CD4-positive, alpha-beta T cell treated with Interleukin-1 beta for 1 hour (primary cell): Measurements from ENCODE around the gene SUGCT.
A peak's percentile ranks its signal among the peaks of the same experiment; 100 is the strongest.
"Not testable (repeated sequence)": the region's sequence is repeated elsewhere in the genome, so short reads cannot be mapped to it uniquely, and the experiment has no call there.

ENCODE experiments used
- DNase-seq, 2 donors: peaks; one replicate each; pipeline ENCODE4 v3.0.0-alpha.2; 2020 to 2022

Gene SUGCT

GRCh38 chr7:40134428-40135316 lies at the start of gene SUGCT, which contains the start of gene MPLKIP:
Gene SUGCT (plus strand): TSS chr7:40135005.
Gene MPLKIP (minus strand): TSS chr7:40134622. CDS start chr7:40134567, 55 bp downstream.
- peak; percentile 87 to 89 for DNase-seq

DNA sequence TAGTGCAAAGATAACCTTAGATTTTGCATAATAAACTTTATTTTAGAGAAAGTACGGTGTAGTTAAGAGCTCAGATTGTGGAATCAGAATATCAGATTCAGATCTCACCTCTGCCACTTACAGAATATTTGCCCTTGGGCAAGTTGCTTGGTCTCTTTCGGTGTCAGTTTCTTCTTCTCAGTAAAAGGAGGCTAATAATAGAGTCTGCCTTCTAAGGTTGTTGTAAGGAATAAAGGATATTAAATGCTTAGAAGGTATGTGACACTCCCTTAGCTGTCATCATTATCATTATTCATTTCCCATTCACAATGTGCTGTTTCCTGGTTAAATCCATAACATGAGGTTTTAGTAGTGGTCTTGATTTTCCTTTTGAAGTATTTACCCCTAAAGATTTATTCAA lies 42.6 kb upstream of the SUGCT start:
- no peak for DNase-seq

DNA sequence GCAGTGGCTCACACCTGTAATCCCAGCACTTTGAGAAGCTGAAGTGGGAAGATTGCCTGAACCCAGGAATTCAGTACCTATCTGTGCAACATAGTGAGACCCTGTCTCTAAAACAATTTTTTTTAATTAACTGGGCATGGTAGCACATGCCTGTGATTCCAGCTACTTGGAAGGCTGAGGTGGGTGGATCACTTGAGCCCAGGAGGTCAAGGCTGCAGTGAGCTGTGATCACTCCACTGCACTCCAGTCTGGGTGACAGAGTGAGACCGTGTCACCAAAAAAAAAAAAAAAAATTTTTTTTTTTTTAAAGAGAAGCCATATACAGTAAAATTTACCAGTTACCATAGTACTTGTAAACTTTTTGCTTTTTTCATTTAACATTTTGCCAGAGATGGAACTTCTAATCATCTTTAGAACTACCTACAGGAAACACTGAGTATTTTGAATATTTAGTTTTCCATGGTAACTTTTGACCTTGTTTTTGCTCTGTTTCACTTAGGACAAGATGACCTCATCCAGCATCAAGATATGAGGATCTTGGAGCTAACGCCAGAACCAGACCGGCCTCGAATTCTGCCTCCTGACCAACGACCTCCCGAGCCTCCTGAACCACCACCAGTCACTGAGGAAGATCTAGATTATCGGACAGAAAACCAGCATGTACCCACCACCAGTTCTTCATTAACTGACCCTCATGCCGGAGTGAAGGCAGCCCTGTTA lies 41.0 kb upstream of the SUGCT start:
- DNase-seq = no peak

DNA sequence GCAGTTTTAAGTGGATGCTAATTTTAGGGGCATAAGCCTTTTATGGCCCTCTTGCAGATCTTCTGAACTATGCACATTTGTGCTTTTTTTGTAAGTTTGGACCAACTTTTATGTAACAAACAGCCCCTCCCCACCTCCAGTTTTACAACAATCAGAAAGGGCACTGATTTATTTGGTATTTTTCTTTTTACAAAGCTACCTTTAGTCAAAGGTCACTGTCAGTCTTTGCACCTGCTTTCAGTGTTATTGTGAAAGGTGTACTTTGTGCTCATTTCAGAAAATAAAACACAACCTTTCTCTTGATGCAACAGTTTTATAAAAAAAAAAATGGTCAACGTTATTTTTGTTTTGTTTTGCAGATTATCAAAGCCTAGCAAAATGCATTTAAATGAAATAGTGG lies 39.6 kb upstream of the SUGCT start:
- no peak for DNase-seq

GRCh38 chr7:40095695-40096327 lies 39.0 kb upstream of the SUGCT start:
- DNase-seq = no peak

DNA sequence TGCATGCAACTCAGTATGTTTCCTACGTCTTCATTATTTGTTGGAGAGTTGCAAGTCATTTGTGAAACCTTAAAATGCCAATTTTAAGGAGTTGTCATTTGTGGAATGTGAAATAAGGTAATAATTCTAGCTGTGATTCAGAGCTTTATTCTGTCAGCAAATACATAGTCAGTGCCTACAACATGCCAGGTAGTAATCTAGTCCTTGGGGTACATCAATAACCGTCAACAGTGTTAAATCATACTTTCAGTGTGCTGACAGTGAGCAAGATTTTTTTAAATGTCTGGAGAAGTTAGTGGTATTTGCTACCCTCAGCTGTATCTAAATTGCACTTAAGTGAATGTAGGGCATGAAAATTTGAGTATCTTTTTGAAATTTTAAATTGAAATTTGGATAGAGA lies 37.1 kb upstream of the SUGCT start:
- no peak for DNase-seq

GRCh38 chr7:40098810-40099209 lies 36.0 kb upstream of the SUGCT start:
- no peak for DNase-seq

- DNase-seq = no peak
Measured at GRCh38 chr7:40099837-40100236, 35.0 kb upstream of the SUGCT start.

DNA sequence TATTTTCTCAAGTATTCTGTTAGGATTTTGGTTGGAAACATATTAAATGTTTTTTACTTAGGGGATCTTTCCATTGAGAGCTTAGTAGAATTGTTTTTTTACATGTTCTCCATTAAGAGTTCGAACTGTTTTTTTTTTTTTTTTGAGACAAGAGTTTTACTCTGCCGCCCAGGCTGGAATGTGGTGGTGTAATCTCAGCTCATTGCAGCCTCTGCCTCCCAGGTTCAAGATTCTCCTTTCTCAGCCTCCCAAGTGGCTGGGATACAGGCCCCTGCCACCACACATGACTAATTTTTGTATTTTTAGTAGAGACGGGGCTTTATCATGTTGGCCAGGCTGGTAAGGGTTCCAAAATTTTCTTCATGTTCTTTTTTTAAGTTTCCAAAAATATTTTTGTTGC lies 33.6 kb upstream of the SUGCT start:
- no peak for DNase-seq

- no peak for DNase-seq
Measured at GRCh38 chr7:40102897-40103296, 31.9 kb upstream of the SUGCT start.

GRCh38 chr7:40105879-40106473 lies 28.8 kb upstream of the SUGCT start:
- DNase-seq = no peak

DNA sequence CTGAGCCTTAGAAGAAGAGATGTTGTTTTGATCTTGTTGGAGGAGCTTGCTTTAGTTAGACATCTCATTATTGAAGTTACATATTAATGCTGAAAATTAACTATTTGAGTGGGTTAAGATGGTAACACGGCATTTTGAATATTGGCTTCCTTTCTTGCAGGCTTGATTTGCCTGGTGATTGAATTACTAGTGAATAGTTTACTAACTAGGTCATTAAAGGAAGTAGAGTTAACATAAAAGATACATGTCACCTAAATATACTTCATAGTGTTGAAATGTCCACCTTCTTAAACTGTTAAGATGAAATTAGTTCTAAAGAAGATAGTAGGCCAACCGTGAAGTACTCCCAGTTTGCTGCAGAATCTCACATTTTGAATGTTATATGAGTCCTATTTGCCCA lies 18.9 kb upstream of the SUGCT start:
- DNase-seq = no peak

DNA sequence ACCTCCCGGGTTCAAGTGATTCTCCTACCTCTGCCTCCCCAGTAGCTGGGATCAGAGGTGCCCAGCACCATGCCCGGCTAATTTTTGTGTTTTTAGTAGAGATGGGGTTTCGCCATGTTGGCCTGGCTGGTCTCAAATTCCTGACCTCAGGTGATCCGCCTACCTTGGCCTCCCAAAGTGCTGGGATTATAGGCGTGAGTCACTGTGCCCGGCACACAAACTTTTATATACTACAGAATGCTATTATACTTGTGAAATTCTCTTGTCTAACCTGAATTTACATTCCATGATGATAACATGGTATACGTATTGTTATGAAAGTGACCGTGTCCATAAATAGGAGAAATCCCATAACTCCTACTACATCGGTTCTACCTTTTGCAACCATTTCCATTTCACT lies 17.6 kb upstream of the SUGCT start:
- not testable (repeated sequence) for DNase-seq

DNA sequence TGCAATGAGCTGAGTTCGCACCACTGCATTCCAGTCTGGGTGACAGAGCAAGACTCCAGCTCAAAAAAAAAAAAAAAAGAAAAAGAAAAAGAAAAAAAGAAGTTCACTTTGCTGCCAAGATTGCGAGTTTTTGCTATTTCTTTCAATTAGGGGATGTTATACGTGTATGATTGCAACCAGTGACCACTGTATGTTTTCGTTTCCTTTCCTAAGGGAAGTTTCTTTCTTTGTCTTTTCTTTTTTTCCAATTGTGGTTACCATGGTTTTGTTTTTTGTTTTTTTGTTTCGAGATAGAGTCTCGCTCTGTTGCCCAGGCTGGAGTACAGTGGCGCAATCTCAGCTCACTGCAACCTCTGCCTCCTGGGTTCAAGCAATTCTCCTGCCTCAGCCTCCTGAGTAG lies 16.6 kb upstream of the SUGCT start:
- not testable (repeated sequence) for DNase-seq

DNA sequence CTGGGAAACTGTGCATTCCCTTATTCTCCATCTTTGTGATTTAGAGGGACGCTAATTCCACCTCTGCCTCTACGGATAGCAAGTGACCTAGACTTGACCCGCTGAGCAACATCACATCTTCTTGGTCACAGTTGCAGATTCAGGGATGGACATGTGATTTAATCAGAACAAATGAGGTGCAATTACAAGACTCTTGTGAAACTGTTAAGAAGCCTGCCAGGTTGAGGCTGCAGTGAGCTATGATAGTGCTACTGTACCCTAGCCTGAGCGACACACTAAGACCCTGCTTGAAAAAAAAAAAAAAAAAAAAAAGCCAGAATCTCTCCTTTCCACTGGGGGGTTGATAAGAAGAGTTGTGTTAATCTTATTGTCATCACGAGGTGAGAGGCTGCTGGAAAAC lies 14.8 kb upstream of the SUGCT start:
- no peak for DNase-seq

- DNase-seq = not testable (repeated sequence)
Measured at GRCh38 chr7:40122100-40122939, 12.5 kb upstream of the SUGCT start.

DNA sequence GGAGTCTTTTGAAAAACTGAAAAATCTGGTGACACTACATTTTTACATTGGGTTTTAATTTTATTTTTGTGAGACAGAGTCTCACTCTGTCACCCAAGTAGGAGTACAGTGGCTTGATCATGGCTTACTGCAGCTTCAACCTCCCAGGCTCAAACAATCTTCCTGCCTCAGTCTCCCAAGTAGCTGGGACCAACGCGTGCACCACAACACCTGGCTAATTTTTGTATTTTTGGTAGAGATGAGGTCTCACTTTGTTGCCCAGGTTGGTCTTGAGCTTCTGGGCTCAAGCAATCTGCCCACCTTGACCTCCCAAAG lies 11.9 kb upstream of the SUGCT start:
- DNase-seq = no peak

GRCh38 chr7:40133561-40134427 lies 1.0 kb upstream of the SUGCT start:
- no peak for DNase-seq

DNA sequence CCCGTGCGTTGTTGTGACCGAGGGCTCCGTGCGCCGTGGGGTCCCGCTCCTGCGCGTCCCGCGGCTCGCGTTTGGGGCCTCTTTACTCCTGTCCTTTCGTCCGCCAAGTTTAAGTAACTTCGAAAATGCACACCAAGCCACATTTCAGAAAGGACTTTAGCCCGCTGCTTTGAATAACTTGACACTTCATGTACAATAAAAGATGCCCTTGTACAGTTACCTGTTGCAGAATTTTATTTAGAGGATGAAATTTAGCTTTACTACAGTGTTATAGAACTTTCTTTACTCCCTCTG lies 459 bp downstream of the SUGCT start:
- no peak for DNase-seq

DNA sequence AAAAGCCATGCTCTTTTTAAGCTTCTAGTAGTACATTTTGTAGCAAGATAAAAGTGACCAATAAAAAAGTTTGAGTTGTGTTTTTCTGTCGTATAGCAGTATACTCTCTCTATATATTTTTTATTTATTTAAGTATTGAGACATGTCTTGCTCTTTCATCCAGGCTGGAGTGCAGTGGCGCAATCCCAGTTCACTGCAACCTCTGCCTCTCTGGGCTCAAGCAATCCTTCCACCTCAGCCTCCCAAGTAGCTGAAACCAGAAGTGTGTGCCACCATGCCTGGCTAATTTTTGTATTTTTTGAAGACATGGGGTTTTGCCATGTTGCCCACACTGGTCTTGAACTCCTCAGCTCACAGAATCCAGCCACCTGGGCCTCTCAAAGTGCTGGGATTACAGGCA lies 2.8 kb downstream of the SUGCT start:
- DNase-seq = no peak

- DNase-seq = no peak
Measured at GRCh38 chr7:40138973-40139372, 4.2 kb downstream of the SUGCT start.

GRCh38 chr7:40139891-40140290 lies 5.1 kb downstream of the SUGCT start:
- DNase-seq = not testable (repeated sequence)
